HG02623 (cell line): ENCODE data around the gene ADH5.
"Not testable (repeated sequence)": the region's sequence is repeated elsewhere in the genome, so short reads cannot be mapped to it uniquely, and the experiment has no call there.

Source experiments
- ATAC-seq: cut with Tn5 transposase; IDR thresholded peaks from one replicate; pipeline ENCODE4 v1.9.1; 2021; ENCODE audit warnings: moderate library complexity; ENCODE audit not compliant: unreplicated experiment

Gene ADH5

DNA sequence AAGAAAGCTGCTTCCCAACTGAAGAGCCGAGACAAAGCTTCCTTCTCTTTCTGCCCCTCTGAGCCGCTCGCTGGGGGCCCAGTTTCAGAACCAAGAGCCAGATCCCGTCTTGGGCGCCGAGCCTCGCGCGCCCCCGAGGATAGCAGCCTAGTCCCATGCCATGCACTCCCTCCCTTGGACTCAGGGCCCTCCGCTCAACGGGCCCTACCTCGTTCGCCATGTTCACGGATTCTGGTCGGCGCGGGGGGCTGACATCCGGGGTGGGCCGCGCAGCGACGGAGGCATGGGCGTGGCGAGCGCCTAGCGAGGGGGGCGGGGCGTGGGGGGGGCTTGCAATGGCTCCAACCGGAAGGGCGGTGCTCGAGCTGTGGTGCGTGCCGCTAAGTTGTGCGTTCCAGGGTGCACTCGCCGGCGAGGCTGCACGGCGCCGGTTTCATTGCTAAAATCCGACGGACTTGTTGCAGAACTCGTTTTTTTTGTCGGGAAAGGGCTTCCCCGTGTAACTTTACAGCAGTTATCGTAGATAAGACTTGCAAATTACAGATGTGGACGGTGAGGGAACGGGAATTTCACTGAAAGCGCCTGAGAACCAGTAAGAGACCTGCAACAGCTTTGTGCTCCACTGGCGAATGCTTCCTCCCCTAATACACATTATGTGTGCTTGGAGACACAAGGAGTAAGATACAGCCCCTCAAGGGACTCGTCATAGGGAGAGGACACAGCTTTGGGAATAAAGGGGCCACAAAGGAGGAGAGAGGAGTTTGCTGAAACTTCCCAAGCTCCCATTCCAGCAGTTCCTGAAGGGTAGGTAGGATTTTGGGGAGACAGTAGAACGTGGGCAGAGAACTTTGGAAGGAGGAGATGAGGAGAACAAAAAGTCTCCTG, at the start of gene ADH5:
TSS of gene ADH5 (minus strand) at position 308 of the 885 bp plus-strand sequence. CDS start at position 220, 88 bp downstream.
- ATAC-seq = peak; percentile 92

DNA sequence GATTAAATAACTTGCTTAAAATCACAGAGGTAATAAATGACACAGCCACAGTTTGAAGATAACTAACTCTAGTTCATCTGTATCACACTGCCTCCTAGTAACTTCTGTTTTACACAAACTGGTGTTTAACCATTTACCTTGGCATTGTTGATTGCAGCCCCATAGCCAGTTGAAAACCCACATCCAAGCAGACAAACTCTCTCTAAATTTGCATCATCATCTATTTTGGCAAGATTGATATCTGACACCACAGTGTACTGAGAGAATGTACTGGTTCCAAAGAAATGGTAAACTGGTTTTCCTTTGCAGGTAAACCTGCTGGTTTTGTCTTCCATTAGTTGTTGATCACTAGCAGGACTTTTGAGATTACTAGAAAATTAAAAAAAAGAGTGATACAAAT, 47.7 kb upstream of the ADH5 start:
- no peak for ATAC-seq

DNA sequence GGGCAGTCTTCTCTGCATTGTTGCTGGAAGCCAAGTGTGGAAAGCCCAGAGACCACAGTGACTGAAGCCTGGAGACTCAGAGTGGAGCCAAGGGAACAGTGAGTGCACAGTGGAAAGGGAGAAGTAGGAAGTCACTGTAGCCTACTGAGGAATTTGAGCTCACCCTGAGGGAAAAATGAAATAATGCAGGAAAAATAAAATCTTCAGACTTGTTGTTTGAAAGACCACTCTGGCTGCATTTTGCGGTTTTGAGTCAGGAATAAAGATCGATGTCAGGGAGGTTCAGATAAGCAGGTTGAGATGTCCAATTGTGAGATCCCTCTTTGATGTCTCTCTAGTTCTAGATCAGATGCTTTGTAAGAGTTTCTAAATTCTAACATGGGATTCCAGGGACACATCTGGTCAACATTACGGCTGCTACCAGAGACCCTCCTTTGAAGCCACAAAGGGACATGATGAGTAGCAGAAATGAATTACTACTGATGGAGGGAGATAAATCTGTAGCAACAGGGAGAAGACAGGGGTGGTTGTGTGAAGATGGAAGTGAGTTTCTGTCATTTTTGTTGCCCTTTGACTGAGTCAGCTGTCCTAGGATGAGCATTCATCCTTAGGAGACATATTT, 47.1 kb upstream of the ADH5 start:
- no peak for ATAC-seq

DNA sequence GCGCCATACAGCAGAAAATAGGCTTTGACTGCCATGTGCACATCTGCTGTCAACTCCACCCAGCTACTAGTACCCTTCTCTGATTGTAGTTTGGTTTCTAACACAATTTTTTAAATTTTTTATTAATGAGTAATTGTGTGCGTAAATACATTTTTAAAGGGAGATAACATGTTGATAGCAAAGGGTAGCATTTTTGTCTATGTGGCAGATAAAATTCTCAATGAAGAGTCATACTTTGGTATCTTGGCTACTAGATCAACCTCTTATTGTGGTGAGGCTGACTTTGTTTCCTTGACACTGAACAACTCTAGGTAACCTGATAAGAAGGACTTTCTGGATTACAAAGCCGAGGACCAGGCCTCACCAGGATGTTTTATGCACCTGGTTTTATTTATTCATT, 46.0 kb upstream of the ADH5 start:
- no peak for ATAC-seq

DNA sequence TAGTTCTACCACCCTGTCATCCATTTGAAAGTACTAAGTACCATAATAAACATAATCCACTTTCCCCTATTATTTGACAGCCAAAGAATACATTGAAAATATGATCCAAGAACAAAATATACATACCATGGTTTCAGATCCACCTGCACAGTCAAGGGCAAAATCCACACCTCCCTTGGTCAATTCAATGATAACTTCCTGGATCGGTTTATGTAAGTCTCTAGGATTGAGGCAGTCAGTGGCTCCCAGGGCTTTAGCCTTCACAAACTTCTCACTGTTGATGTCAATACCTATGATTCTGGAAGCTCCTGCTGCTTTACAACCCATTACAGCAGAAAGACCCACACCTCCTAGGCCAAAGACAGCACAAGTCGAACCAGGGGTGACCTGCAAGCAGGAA, 42.8 kb upstream of the ADH5 start:
- ATAC-seq = no peak

DNA sequence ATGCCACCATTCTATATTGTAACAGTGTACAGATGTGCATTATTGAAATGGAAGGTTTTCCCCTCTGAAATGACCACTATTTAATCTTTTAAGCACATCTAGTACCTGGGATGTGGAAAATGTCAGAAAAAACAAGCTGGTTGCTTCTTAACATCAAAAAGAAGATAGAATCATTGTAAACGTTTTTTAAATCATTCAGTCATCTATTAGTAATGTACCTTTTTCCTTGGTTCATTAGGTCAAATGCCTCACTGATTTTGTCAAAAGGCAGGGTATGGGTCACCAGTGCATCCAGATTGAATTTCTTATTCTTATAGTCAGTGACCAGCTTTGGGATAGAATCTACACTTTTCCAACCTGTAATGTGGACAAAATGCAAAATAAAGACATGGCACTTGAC, 37.8 kb upstream of the ADH5 start:
- no peak for ATAC-seq

DNA sequence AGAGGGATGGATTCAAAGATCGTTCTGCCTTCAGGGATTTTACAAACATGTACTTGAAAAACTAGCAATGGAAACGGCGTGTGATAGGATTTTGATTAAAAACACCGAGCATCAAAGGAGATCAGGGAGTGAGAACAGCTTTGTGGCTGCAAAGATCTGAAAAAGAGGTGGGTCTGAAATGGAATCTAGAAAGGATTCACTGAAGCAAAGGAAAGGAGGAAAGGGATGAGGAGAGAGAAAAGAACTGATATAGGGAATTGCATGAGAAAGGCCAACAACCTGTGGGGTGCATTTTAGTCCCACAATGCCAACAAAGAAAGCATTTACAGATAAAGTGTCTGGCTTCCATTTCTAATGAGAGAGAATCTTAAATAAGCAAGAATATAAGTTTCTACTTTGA, 32.4 kb upstream of the ADH5 start:
- no peak for ATAC-seq

DNA sequence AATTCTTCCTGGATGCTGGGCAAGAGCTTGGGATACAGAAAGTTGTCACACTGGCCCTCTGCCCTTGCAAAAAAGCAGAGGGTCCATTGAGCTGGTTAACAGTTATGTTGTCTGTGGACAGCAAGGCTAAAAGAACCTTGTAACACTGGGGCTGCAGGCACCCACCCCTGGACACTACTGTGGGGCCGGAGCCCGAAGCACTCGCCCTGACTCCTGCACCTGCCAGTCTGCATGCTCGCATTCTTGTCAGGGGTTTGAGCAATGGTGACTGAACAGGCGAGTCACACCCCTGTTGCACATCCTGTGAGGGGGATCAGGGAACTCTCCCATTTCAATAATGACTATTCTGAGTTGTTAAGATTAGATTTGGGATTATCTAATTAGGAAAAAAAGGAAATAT, 31.9 kb upstream of the ADH5 start:
- no peak for ATAC-seq

DNA sequence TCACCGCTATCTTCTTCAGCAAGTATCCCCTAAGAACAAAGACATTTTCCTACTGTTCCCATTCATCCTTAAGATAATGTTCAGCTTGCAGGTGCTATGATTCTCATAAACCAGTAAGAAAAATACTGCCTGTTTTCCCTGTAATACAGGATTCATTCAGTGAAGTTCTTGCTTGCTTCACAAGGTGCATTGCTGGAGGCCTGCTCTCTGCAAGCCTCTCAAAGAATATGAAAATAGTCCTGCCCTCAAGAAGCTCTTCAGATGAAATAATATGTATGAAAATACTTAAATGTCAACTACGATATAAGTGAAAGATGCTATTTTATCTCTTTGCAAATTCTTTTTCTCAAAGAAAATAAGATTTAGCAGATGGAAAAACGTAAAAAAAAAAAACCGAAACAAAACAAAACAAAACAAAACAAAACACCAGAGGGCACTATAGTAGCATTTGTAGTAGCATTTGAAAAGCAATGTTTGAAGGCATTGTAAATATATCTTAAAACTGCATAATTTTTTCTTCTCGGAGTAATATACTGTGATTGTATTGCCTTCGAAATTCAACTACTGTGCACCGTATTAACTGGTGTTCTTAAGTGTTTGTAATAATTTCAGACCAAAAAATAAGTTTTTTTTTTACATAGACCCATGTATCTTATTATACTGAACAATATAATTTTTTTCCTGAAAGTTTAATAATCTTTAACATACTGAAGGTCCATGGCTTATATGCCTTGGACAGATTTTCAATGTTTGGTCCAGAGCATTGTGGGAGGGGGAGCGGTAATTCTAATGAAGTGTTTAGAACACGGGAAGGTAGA, 29.5 kb upstream of the ADH5 start:
- ATAC-seq = no peak

DNA sequence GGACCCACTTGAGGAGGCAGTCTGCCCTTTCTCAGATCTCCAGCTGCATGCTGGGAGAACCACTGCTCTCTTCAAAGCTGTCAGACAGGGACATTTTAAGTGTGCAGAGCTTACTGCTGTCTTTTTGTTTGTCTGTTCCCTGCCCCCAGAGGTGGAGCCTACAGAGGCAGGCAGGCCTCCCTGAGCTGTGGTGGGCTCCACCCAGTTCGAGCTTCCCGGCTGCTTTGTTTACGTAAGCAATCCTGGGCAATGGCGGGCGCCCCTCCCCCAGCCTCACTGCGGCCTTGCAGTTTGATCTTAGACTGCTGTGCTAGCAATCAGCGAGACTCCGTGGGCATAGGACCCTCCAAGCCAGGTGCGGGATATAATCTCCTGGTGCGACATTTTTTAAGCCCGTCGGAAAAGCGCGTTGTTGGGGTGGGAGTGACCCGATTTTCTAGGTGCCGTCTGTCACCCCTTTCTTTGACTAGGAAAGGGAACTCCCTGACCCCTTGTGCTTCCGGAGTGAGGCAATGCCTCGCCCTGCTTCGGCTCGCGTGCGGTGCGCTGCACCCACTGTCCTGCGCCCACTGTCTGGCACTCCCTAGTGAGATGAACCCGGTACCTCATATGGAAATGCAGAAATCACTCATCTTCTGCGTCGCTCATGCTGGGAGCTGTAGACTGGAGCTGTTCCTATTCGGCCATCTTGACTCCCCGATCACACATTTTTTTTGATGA, 28.7 kb upstream of the ADH5 start:
- ATAC-seq = not testable (repeated sequence)

DNA sequence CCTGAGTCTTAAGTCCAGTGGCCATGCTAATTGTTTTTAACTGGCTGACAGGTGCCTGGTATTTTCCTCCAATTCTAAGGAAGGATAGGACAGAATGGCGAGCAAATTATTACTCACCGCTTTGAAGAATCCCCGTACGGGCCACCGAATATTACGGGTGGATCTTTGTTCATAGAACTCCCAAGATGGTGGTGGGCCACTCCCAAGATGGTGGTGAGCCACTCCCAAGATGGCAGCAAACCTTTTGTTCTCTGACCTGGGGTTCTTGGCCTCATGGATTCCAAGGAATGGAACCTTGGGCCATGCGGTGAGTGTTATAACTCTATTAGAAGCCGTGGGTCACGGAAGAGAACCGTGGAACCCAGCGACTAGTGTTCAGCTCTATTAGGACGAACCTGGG, 20.7 kb upstream of the ADH5 start:
- ATAC-seq = not testable (repeated sequence)

DNA sequence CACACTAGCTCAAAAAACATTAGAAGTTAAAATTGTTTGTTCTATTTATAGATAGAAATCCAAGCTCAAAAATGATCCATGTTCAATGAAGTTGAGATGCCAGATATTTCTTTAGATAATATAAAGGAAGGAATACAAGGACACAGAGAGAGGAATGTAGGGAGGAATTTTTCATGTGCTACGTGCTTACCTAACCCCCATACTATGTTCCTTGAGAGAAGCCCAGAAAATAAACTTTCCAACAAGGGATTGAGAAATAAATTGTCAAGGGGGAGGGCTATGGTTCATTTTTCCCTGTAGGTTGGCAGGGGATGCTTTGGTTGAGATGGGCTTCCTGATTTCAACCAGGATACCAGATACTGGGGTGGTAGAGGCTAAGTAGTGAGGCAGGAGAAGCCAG, 15.6 kb upstream of the ADH5 start:
- no peak for ATAC-seq

DNA sequence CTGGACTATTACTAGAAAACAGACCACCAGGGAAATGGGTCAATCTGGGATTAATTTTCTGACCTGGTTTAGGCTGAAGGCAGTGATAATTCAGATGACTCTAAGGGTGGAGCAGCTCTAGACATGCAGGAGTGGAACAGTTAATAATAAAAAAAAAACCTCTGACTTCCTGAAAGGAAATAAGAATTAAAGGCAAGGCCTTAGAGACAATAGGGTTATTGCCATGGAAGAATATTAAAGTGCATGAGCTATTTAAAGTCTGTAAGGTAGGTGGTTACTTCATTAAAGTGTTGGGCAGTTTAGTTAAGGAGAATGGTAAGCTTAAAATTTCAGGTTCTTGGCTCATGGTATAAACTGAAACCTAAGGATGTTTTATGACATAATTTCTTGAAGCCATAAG, 14.6 kb upstream of the ADH5 start:
- ATAC-seq = no peak

DNA sequence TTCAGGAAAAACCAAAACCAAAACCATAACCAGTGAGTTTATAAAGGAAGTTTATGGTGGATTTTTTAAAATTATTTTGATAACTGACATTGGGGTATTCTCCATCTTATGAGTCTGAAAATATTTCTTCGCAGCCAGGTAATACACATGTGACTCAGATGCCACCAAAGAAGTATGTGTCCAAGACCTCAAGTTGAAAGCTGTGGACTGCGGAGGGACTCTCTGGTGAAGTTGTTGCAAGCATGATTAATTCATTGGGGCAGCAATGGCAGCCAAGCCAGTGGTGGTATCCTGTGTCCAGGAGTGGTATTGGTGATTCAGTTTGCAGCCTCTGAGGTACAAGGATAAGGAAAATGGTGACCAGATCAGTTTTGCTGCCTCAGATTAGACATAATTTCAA, 14.0 kb upstream of the ADH5 start:
- ATAC-seq = no peak

DNA sequence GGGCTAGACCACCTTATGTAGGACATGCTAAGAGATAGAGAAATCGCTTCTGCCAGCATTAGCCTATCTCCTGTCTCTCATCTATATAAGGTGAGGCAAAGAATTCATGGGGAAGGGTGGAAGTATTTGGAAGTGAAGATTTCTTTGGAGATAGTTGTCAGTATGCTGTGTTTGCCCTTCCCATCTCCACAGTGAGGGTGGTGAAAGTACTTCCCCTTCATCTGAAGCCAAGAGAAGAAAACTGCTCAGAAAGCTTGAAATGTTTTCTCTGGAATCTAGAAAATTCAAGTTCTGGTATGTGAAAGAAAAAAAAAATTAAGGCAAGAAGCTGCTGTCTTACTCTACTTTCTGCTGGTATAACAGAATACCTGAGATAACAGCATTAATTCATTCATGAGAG, 12.3 kb upstream of the ADH5 start:
- no peak for ATAC-seq

DNA sequence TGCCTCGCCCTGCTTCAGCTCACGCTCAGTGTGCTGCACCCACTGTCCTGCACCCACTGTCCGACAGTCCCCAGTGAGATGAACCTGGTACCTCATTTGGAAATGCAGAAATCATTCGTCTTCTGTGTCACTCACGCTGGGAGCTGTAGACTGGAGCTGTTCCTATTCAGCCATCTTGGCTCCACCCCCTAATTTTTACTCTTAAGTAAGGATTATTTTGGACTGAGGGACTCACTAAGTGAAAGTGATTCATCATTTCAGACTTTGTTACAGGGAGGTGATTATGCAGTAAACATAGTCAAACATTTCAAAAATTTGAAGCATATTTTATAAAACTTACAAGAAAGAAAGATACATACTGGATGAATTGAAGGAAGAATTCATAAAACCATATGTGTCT, 11.2 kb upstream of the ADH5 start:
- not testable (repeated sequence) for ATAC-seq

DNA sequence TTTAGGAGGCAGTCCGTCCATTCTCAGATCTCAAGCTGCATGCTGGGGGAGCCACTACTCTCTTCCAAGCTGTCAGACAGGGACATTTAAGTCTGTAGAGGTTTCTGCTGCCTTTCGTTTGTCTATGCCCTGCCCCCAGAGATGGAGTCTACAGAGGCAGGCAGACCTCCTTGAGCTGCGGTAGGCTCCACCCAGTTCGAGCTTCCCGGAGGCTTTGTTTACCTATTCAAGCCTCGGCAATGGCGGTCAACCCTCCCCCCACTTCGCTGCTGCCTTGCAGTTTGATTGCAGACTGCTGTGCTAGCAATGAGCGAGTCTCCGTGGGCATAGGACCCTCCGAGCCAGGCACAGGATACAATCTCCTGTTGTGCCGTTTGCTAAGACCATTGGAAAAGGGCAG, 10.7 kb upstream of the ADH5 start:
- ATAC-seq = no peak

DNA sequence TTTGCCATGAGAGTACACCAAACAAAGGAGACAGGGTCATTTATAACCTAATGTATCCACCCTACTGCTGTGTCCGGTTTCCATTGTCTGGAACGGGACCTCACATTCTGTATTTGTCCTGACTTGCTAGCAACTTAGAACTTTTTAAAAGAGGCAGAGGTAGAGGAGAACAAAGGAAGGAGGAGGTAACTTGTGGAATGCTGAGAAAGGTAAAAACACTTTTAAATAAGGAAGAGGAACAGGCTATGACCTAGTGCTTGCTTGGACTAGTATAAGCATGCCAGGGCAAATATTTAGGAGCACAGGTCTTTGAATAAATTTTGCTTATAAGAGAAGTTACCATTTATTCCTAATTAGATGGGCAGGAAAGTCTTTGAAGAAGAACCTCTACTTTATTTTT, 3.3 kb upstream of the ADH5 start:
- not testable (repeated sequence) for ATAC-seq

DNA sequence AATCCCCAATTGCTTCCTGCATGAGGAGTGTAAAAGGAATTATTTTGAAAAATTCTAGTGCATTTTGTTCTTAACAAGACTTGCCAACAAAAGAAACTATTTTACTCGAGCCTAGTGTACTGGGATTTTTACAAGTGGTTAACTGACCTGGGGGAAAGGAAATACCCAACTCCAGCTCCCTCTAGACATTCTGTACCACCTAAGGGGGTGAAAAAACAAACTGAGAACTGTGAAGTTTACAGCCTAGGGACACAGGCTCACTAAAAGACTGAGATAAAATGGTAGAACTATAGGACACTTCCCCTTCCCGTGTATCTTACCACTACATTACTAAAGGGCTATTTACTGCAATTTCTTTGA, 2.6 kb upstream of the ADH5 start:
- no peak for ATAC-seq

DNA sequence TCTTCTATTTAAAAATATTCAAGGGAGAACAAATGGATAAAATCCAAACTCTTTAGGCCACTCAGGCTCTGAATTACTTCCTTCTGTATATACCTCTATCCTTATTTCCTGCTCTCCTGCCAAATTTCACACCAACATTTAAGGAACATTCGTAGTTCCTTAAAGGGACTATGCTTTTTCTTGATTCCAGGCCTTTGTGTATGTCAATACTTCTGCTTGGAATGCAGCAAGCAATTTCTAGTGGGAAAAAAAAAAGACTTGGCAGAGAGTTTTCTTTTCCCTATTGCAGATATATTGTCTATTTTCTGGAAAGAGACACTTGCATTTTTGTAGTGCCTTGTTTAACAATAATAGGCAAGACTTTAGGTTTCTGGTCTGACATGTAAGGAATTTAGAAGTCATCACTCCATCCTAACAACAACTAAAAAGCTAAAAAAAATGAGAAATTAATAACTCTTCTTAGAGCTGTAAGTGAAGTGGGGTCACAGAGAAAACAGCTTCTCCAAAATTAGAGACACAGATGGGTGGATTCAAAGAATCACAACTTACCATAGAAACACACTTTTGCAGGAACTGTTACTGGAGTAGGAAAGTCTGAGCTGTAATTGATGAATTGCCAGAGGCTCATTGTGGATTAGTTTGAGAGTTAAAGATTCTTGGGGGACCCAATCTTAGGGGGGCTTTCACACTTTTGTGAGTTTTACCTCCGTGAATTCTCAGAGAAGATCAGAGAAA, 2.1 kb upstream of the ADH5 start:
- ATAC-seq = no peak
